Measurements from ENCODE around the gene WWC2. TPM values are rescaled to one million over a fixed set of nuclear protein-coding genes. Genes with fewer than 3 reads are reported as not detected.

The WWC2 gene
- total RNA-seq, 1 experiment from 2014 or later, result 126 TPM

- DNase-seq (ENCODE audit: low spot score) (no peak), ATAC-seq (no peak)
- peaks cover 9% of the 10 kb centered on the region for H3K9me3 Mint-ChIP-seq
- TF ChIP-seq ZBTB21 (CRISPR knock-in tag; IDR thresholded peaks at IDR 0.05; ENCODE audit: borderline replicate concordance) (no peak), TEAD4 (CRISPR knock-in tag; IDR thresholded peaks at IDR 0.05) (no peak), GABPB1 (CRISPR knock-in tag; IDR thresholded peaks at IDR 0.05) (no peak), SMAD4 (CRISPR knock-in tag; IDR thresholded peaks at IDR 0.05) (no peak), ATF3 (CRISPR knock-in tag; conservative IDR thresholded peaks at IDR 0.05) (no peak), NR2C2 (CRISPR knock-in tag; IDR thresholded peaks at IDR 0.05) (no peak), IRF1 (CRISPR knock-in tag; IDR thresholded peaks at IDR 0.05) (no peak), FOXJ3 (CRISPR knock-in tag; IDR thresholded peaks at IDR 0.05; ENCODE audit: borderline replicate concordance) (no peak), NFATC4 (CRISPR knock-in tag; IDR thresholded peaks at IDR 0.05) (no peak), ZNF671 (CRISPR knock-in tag; IDR thresholded peaks at IDR 0.05) (no peak), OVOL2 (CRISPR knock-in tag; IDR thresholded peaks at IDR 0.05; ENCODE audit: borderline replicate concordance) (no peak)
- ChIA-PET CTCF (no interaction called here), POLR2A (no interaction called here)
- no peak overlapping the region for H3K4me3 Mint-ChIP-seq
- peaks cover 74% of the 10 kb centered on the region for H3K4me1 Mint-ChIP-seq
- H3K27ac Mint-ChIP-seq, result peak overlapping the region; percentile 88
- no peaks in the 10 kb centered on the region for H3K27me3 Mint-ChIP-seq (ENCODE audit: low read depth)
- peaks cover 8% of the 10 kb centered on the region for H3K36me3 Mint-ChIP-seq
Measured at GRCh38 chr4:183186813-183187212, 87.8 kb downstream of the WWC2 start.

- Mint-ChIP-seq H3K4me3 (no peak overlapping the region), H3K4me1 (peaks cover 70% of the 10 kb centered on the region), H3K9me3 (no peaks in the 10 kb centered on the region), H3K27me3 (ENCODE audit: low read depth) (no peaks in the 10 kb centered on the region), H3K36me3 (peaks cover 5% of the 10 kb centered on the region; the same call in 1 of the 2 replicates), H3K27ac (peak overlapping the region; percentile 32)
- ChIA-PET POLR2A (no interaction called here), CTCF (no interaction called here)
- TF ChIP-seq, protein P1, sequence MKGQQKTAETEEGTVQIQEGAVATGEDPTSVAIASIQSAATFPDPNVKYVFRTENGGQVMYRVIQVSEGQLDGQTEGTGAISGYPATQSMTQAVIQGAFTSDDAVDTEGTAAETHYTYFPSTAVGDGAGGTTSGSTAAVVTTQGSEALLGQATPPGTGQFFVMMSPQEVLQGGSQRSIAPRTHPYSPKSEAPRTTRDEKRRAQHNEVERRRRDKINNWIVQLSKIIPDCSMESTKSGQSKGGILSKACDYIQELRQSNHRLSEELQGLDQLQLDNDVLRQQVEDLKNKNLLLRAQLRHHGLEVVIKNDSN (CRISPR knock-in tag; IDR thresholded peaks at IDR 0.05), result no peak
- no peak for TF ChIP-seq ELF4 (CRISPR knock-in tag; IDR thresholded peaks at IDR 0.05; ENCODE audit: low read depth)
- no peak for TF ChIP-seq ZNF232 (CRISPR knock-in tag; IDR thresholded peaks at IDR 0.05)
- no peak for TF ChIP-seq ZMAT4 (CRISPR knock-in tag; IDR thresholded peaks at IDR 0.05)
- TF ChIP-seq CBFB (CRISPR knock-in tag; IDR thresholded peaks at IDR 0.05; ENCODE audit: low read depth), result no peak
- no peak for ATAC-seq
- DNase-seq (ENCODE audit: low spot score), result no peak
Measured at GRCh38 chr4:183190900-183191527, 92.0 kb downstream of the WWC2 start.

DNA sequence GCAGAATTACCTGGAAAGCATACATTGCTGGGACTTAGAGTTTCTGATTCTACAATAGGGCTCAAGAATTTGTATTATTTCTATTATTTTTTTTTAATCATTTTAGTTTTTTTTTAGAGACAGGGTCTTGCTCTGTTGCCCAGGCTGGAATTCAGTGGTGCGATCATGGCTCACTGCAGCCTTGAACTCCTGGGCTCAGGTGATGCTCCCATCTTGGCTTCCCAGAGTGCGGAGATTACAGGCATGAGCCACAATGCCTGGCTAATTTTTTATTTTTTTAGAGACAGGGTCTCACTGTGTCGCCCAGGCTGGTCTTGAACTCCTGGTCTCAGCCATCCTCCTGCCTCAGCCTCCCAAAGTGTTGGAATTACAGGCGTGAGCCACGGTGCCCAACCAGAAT, 92.6 kb downstream of the WWC2 start:
- DNase-seq (ENCODE audit: low spot score), result no peak
- ChIA-PET POLR2A (no interaction called here), CTCF (no interaction called here)
- H3K4me3 Mint-ChIP-seq, result no peak overlapping the region
- H3K36me3 Mint-ChIP-seq, result peaks cover 6% of the 10 kb centered on the region; the same call in 1 of the 2 replicates
- H3K4me1 Mint-ChIP-seq, result peaks cover 69% of the 10 kb centered on the region
- TF ChIP-seq CREM (CRISPR knock-in tag; IDR thresholded peaks at IDR 0.05) (no peak), GTF2I (CRISPR knock-in tag; conservative IDR thresholded peaks at IDR 0.05) (0 out of 2 replicates have a peak, but pooled peaks have one; percentile 39), ZNF416 (CRISPR knock-in tag; IDR thresholded peaks at IDR 0.05) (no peak), ZNF121 (CRISPR knock-in tag; IDR thresholded peaks at IDR 0.05) (peak; percentile 92)
- ATAC-seq, result no peak
- no peaks in the 10 kb centered on the region for H3K9me3 Mint-ChIP-seq
- no peaks in the 10 kb centered on the region for H3K27me3 Mint-ChIP-seq (ENCODE audit: low read depth)
- H3K27ac Mint-ChIP-seq, result peak overlapping the region; percentile 17; the same call in 1 of the 2 replicates

- Mint-ChIP-seq H3K4me3 (no peak overlapping the region), H3K36me3 (peaks cover 6% of the 10 kb centered on the region; the same call in 1 of the 2 replicates), H3K27me3 (ENCODE audit: low read depth) (no peaks in the 10 kb centered on the region), H3K9me3 (no peaks in the 10 kb centered on the region), H3K27ac (peak overlapping the region; percentile 17), H3K4me1 (peaks cover 64% of the 10 kb centered on the region)
- ATAC-seq (no peak), DNase-seq (ENCODE audit: low spot score) (no peak)
- POLR2A ChIA-PET, result no interaction called here
- CTCF ChIA-PET, result interaction anchor here (1.2 kb wide), 1 partner anchor 70 kb away, joined by 3 read pairs; no protein-coding TSS in a partner anchor
- TF ChIP-seq, protein P2, sequence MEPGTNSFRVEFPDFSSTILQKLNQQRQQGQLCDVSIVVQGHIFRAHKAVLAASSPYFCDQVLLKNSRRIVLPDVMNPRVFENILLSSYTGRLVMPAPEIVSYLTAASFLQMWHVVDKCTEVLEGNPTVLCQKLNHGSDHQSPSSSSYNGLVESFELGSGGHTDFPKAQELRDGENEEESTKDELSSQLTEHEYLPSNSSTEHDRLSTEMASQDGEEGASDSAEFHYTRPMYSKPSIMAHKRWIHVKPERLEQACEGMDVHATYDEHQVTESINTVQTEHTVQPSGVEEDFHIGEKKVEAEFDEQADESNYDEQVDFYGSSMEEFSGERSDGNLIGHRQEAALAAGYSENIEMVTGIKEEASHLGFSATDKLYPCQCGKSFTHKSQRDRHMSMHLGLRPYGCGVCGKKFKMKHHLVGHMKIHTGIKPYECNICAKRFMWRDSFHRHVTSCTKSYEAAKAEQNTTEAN (CRISPR knock-in tag; IDR thresholded peaks at IDR 0.05), result no peak
- TF ChIP-seq, protein P3, sequence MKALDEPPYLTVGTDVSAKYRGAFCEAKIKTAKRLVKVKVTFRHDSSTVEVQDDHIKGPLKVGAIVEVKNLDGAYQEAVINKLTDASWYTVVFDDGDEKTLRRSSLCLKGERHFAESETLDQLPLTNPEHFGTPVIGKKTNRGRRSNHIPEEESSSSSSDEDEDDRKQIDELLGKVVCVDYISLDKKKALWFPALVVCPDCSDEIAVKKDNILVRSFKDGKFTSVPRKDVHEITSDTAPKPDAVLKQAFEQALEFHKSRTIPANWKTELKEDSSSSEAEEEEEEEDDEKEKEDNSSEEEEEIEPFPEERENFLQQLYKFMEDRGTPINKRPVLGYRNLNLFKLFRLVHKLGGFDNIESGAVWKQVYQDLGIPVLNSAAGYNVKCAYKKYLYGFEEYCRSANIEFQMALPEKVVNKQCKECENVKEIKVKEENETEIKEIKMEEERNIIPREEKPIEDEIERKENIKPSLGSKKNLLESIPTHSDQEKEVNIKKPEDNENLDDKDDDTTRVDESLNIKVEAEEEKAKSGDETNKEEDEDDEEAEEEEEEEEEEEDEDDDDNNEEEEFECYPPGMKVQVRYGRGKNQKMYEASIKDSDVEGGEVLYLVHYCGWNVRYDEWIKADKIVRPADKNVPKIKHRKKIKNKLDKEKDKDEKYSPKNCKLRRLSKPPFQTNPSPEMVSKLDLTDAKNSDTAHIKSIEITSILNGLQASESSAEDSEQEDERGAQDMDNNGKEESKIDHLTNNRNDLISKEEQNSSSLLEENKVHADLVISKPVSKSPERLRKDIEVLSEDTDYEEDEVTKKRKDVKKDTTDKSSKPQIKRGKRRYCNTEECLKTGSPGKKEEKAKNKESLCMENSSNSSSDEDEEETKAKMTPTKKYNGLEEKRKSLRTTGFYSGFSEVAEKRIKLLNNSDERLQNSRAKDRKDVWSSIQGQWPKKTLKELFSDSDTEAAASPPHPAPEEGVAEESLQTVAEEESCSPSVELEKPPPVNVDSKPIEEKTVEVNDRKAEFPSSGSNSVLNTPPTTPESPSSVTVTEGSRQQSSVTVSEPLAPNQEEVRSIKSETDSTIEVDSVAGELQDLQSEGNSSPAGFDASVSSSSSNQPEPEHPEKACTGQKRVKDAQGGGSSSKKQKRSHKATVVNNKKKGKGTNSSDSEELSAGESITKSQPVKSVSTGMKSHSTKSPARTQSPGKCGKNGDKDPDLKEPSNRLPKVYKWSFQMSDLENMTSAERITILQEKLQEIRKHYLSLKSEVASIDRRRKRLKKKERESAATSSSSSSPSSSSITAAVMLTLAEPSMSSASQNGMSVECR (CRISPR knock-in tag; IDR thresholded peaks at IDR 0.05; ENCODE audit: borderline replicate concordance), result no peak
- TF ChIP-seq ZNF671 (CRISPR knock-in tag; IDR thresholded peaks at IDR 0.05), result no peak
- TF ChIP-seq JAZF1 (CRISPR knock-in tag; IDR thresholded peaks at IDR 0.05), result no peak
Measured at GRCh38 chr4:183192571-183192970, 93.5 kb downstream of the WWC2 start.
